Choroid plexus epithelial cell (primary cell): ENCODE data around the gene CTNNA2.

ENCODE experiments used
- DNase-seq: peaks from one replicate; pipeline ENCODE4 v3.0.0-alpha.2; 2010; ENCODE audit warnings: low read depth
- H3K4me3 ChIP-seq: 2 replicates; pipeline ENCODE4 v1.5.1; 2011; ENCODE audit warnings: low read depth, mild to moderate bottlenecking, control low read depth, low read length, moderate library complexity
- TF ChIP-seq, protein P1 (sequence below): conservative IDR thresholded peaks from 2 replicates; pipeline ENCODE4 v1.5.1; 2011; ENCODE audit warnings: low read depth, mild to moderate bottlenecking, control low read depth, inconsistent platforms, low read length, moderate library complexity

CTNNA2 gene

DNA sequence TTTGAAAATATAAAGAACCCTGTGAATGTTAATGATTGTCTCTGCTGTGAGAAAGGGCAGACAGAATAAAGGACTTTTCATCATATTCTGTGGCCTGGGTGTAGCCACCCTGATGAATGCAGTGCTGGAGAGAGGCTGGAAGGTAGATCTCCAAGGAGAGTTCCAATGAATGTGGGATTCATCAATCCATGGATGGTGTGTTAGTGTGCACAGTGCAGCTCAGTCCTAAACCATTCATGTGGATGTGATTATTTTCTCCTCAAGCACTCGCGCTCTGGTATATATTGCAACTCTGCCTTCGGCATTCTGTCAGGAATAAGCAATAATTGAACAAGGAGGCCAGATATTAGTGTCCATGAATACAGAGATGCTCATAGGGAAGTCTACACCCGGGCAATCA is 744.6 kb downstream of the CTNNA2 start:
- H3K4me3 ChIP-seq: no peak overlapping the region
- TF ChIP-seq, protein P1, sequence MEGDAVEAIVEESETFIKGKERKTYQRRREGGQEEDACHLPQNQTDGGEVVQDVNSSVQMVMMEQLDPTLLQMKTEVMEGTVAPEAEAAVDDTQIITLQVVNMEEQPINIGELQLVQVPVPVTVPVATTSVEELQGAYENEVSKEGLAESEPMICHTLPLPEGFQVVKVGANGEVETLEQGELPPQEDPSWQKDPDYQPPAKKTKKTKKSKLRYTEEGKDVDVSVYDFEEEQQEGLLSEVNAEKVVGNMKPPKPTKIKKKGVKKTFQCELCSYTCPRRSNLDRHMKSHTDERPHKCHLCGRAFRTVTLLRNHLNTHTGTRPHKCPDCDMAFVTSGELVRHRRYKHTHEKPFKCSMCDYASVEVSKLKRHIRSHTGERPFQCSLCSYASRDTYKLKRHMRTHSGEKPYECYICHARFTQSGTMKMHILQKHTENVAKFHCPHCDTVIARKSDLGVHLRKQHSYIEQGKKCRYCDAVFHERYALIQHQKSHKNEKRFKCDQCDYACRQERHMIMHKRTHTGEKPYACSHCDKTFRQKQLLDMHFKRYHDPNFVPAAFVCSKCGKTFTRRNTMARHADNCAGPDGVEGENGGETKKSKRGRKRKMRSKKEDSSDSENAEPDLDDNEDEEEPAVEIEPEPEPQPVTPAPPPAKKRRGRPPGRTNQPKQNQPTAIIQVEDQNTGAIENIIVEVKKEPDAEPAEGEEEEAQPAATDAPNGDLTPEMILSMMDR: no peak
- DNase-seq: no peak

DNA sequence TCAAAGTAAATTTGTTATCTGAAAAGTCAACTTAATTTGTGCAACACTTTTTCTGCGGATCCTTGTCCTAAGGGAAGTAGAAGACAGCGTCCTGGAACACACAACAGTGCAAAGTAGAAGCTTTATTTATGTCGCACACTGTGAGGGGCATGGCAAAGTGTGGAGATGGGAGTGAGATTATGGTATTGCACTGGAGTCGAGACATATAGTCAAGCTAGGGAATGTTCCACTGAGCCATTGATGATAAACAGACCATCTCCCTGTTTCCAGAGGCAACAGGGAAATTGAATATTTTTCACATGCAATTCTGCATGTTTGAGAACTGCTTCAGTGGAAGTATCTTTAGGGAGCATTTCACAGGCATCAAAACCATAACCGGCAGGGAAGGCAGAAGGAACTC is 745.5 kb downstream of the CTNNA2 start:
- TF ChIP-seq, protein P1: no peak
- no peak overlapping the region for H3K4me3 ChIP-seq
- DNase-seq: no peak

DNA sequence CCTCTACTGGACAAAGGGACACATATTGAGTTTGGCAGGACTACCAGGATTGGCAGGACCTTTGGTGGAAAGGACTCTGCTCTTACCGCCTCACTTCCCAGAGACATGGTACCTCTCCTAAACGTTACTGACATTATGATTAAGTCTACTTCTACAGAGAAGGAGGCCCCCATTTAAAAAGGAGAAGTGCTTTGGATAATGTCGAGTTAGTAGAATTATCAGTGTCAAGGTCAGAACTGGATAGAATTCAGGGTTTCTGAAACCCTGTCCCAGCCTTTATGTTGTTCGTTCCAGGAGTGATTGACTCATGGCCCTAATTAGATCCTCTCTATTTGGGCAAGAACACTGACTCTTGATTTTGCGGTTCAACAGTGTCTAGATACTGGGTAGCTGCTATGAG is 745.9 kb downstream of the CTNNA2 start:
- TF ChIP-seq, protein P1: no peak
- no peak overlapping the region for H3K4me3 ChIP-seq

DNA sequence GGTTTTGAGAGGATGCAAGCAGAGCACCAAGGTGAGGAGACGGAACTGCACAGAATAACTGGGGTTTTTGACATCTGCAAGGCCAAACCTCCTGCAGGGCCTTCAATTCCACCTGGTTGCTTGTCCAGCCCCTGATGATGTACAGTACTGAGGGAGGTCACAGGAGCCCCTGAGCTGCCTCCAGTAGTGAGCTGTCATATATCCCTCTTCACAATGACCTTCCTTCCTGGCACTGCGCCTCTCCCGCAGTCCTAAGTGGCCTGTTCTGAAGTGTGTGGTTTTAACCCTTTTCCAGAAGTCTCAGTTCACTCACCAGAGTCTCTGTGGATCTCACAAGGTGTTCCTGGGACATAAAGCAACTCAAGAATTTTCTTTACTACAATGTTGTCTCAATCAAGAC is 746.4 kb downstream of the CTNNA2 start:
- TF ChIP-seq, protein P1: no peak
- no peak overlapping the region for H3K4me3 ChIP-seq
- no peak for DNase-seq

More for the DNA sequence above, 745.9 kb downstream of the CTNNA2 start:
- DNase-seq: no peak

DNA sequence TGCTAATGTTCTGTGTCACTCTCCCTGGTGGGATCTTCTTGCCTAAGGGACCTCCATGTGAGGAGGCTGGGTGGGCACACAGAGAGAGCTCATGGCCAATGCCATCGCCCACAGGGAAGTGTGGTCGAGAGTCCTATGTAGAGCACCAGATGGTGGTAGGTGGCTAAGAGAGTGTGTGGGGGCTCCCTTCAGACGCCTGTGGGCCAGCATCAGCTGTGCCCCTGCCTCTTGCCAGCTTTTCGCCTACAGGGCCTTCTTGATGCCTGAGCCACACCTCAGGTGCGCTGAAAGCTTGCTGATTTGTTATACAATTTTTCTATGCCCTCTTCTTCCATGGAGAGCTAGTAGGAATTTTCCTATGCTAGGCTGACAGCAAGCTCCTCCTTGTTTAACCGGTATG is 753.4 kb downstream of the CTNNA2 start:
- no peak overlapping the region for H3K4me3 ChIP-seq
- TF ChIP-seq, protein P1: no peak
- no peak for DNase-seq

DNA sequence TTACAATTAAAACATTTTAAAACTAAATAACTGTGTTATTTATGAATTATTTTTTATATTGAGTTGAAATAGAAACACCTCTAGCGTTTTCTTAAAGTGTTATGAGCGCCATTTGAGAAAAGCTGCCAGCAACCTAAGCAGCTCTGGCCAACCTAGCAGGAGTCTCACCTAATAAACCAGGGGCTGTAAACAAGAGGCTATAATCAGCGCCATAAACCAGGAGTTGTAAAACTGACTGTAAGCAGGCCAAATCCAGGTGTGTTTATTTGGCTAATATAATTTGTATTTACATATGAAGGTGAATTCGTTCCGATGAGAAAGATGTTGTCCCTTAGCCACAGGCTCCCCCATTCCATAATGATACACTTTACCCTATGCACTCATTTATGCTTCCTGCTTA is 757.0 kb downstream of the CTNNA2 start:
- no peak for DNase-seq

DNA sequence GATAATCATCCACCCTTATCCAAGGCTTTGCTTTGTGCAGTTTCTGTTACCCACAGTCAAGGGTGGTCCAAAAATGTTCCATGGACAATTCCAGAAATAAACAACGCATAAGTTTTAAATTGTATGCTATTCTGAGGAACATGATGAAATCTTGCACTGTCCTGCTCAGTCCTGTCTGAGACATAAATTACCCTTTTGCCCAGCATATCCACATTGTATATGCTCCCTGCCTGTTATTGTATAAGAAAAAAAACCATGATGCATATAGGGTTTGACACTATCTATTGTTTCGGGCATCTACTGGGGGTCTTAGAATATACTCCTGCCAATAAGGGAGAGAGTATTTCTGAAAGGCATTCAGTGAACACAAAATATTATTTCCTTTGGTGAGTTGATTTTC is 767.7 kb downstream of the CTNNA2 start:
- no peak overlapping the region for H3K4me3 ChIP-seq
- TF ChIP-seq, protein P1: no peak
- DNase-seq: no peak

More for the DNA sequence above, 757.0 kb downstream of the CTNNA2 start:
- TF ChIP-seq, protein P1: no peak
- H3K4me3 ChIP-seq: no peak overlapping the region
